HepG2 (cell line): ENCODE data around the gene ADM. TPM values are rescaled to one million over a fixed set of nuclear protein-coding genes. Genes with fewer than 3 reads are reported as not detected.
A peak's percentile ranks its signal among the peaks of the same experiment; 100 is the strongest.

ENCODE experiments used
- ATM ChIP-seq: fragments of 450-650 bp; IDR thresholded peaks from 2 replicates; pipeline ENCODE4 v1.7.1; 2017; ENCODE audit warnings: mild to moderate bottlenecking, borderline replicate concordance
- BRF2 ChIP-seq: sonication (generic); formaldehyde crosslinking; IDR thresholded peaks from 2 replicates; pipeline ENCODE4 v1.8.1; 2022; ENCODE audit warnings: mild to moderate bottlenecking, missing genetic modification reagents
- HNRNPUL1 ChIP-seq: fragments of 200-400 bp; formaldehyde crosslinking; IDR thresholded peaks from 2 replicates; pipeline ENCODE4 v1.6.1; 2017; ENCODE audit warnings: low read depth, mild to moderate bottlenecking, low read length, moderate library complexity
- KMT2B ChIP-seq: IDR thresholded peaks from 2 replicates; pipeline ENCODE4 v1.6.1; 2016; ENCODE audit warnings: missing genetic modification reagents, missing compliant biosample characterization
- MATR3 ChIP-seq: sonication (generic); formaldehyde crosslinking; IDR thresholded peaks from 2 replicates; pipeline ENCODE4 v1.4.0; 2020; ENCODE audit warnings: missing genetic modification reagents
- MED13 ChIP-seq: sonication (generic); formaldehyde crosslinking; IDR thresholded peaks from 2 replicates; pipeline ENCODE4 v1.5.0; 2020; ENCODE audit warnings: missing genetic modification reagents
- POLR2AphosphoS5 ChIP-seq: IDR thresholded peaks from 2 replicates; pipeline ENCODE4 v1.6.1; 2012; ENCODE audit warnings: low read depth, low read length
- RBFOX2 ChIP-seq: fragments of 200-400 bp; formaldehyde crosslinking; IDR thresholded peaks from 2 replicates; pipeline ENCODE4 v1.6.1; 2017; ENCODE audit warnings: low read depth, mild to moderate bottlenecking, low read length
- ZNF646 ChIP-seq: sonication (generic); formaldehyde crosslinking; IDR thresholded peaks from 2 replicates; pipeline ENCODE4 v1.9.0; 2021; ENCODE audit warnings: mild to moderate bottlenecking, missing genetic modification reagents
- ZNF7 ChIP-seq: IDR thresholded peaks from 2 replicates; pipeline ENCODE4 v1.6.1; 2016; ENCODE audit warnings: missing biosample characterization, missing genetic modification reagents
- ZSCAN31 ChIP-seq: sonication (generic); formaldehyde crosslinking; IDR thresholded peaks from 2 replicates; pipeline ENCODE4 v1.5.0; 2020; ENCODE audit warnings: low read depth, mild to moderate bottlenecking, missing genetic modification reagents
- polyA plus RNA-seq, 8 experiments: library from polyadenylated mRNA; depleted of rRNA in 3 of 8; stranded (reverse) in 7 of 8; unstranded in 1 of 8; fragments of >200 nt; fragmentation: Illumina TruSeq in 4 of 8; extraction: Trizol in 4 of 8; gene quantifications; 2 replicates each; pipeline versions ENCODE4 v1.2.1 to v1.2.3, GENCODE V29; 2011 to 2016; ENCODE audit warnings: low read depth in 4 of 8, missing spikeins in 1 of 8, mixed read lengths in 1 of 8; ENCODE audit not compliant: insufficient read depth in 1 of 8
- total RNA-seq, 5 experiments: library from RNA; depleted of rRNA; stranded (reverse); fragments of >200 nt; fragmentation: Illumina TruSeq; extraction: Trizol; gene quantifications; 2 replicates each; pipeline ENCODE4 v1.2.3, GENCODE V29; 2016; ENCODE audit warnings: low read depth in 1 of 5
- TF ChIP-seq, protein P1 (sequence below): sonication (generic); formaldehyde crosslinking; IDR thresholded peaks from 2 replicates; pipeline ENCODE4 v1.5.0; 2020; ENCODE audit warnings: mild to moderate bottlenecking, missing genetic modification reagents, borderline replicate concordance
- TF ChIP-seq, protein P2 (sequence below): sonication (generic); formaldehyde crosslinking; IDR thresholded peaks from 2 replicates; pipeline ENCODE4 v1.4.0; 2020; ENCODE audit warnings: missing genetic modification reagents, borderline replicate concordance
- TF ChIP-seq, protein P3 (sequence below): sonication (generic); formaldehyde crosslinking; IDR thresholded peaks from 2 replicates; pipeline ENCODE4 v1.8.1; 2023; ENCODE audit warnings: mild to moderate bottlenecking, missing genetic modification reagents

Gene ADM
- total and polyA plus RNA-seq, 2 of the 13 experiments (the other 11 are each of a cell fraction or from before 2014, with no cell fraction given) = 10.7 to 26.1 TPM

DNA sequence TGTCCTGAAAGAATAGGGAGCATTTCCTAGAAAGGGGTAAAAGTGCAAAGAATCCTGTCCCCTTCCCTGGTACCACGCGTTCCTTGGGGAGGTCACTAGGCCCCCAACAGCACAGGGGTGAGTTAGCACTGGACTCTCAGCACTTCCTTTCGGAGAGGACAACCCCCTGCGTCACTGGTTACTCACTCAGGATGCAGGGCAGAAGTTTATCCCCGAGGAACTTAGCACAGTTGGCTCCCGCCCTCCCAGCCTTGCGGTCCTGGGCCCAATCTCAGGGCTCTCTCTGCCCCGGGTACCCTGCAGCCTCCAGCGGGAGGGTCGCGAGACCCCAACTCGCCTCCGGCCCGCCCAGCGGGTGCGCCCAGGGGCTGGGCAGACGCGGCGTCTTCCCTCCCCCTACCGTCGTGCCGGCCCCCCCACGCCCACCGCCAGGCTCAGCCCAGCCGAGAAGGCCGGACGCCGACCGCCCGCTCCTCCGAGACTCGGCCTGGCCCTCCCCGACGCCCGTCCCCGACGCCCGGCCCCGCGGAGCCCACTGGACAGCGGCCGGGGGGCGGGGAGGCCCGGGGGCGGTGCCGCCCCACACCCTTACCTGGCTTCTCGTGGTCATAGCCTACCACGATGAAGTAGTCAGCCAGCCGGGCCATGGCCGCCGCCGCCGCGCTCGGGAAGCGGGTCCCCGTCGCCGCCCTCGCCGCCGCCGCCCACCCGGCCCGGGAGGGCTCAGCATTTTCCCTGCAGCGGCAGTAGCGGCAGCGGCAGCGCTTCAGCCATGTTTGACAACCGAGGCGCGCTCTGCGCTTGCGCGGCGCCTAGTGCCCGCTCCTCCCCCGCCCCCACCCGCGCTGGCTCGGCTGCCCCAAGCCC lies 11.2 kb upstream of the ADM start, which contains the start of gene SBF2 (continued):
- TF ChIP-seq KMT2B (CRISPR knock-in tag) (peak; percentile 37; the same call in 1 of the 2 replicates), HNRNPUL1 (no peak), MED13 (0 out of 2 replicates have a peak, but pooled peaks have one; percentile 28), BRF2 (CRISPR knock-in tag) (no peak), ZNF7 (CRISPR knock-in tag) (no peak), POLR2AphosphoS5 (peak; percentile 73), MATR3 (no peak), ATM (no peak), ZSCAN31 (CRISPR knock-in tag) (peak; percentile 61; the same call in 1 of the 2 replicates), ZNF646 (no peak), RBFOX2 (peak; percentile 88)
- TF ChIP-seq, protein P1, sequence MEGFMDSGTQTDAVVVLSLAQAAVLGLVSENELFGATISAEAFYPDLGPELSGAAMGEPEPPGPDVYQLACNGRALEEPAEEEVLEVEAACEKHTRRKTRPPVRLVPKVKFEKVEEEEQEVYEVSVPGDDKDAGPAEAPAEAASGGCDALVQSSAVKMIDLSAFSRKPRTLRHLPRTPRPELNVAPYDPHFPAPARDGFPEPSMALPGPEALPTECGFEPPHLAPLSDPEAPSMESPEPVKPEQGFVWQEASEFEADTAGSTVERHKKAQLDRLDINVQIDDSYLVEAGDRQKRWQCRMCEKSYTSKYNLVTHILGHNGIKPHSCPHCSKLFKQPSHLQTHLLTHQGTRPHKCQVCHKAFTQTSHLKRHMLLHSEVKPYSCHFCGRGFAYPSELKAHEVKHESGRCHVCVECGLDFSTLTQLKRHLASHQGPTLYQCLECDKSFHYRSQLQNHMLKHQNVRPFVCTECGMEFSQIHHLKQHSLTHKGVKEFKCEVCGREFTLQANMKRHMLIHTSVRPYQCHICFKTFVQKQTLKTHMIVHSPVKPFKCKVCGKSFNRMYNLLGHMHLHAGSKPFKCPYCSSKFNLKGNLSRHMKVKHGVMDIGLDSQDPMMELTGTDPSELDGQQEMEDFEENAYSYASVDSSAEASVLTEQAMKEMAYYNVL (CRISPR knock-in tag) = no peak
- TF ChIP-seq, protein P2, sequence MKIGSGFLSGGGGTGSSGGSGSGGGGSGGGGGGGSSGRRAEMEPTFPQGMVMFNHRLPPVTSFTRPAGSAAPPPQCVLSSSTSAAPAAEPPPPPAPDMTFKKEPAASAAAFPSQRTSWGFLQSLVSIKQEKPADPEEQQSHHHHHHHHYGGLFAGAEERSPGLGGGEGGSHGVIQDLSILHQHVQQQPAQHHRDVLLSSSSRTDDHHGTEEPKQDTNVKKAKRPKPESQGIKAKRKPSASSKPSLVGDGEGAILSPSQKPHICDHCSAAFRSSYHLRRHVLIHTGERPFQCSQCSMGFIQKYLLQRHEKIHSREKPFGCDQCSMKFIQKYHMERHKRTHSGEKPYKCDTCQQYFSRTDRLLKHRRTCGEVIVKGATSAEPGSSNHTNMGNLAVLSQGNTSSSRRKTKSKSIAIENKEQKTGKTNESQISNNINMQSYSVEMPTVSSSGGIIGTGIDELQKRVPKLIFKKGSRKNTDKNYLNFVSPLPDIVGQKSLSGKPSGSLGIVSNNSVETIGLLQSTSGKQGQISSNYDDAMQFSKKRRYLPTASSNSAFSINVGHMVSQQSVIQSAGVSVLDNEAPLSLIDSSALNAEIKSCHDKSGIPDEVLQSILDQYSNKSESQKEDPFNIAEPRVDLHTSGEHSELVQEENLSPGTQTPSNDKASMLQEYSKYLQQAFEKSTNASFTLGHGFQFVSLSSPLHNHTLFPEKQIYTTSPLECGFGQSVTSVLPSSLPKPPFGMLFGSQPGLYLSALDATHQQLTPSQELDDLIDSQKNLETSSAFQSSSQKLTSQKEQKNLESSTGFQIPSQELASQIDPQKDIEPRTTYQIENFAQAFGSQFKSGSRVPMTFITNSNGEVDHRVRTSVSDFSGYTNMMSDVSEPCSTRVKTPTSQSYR (CRISPR knock-in tag) = no peak
- TF ChIP-seq, protein P3, sequence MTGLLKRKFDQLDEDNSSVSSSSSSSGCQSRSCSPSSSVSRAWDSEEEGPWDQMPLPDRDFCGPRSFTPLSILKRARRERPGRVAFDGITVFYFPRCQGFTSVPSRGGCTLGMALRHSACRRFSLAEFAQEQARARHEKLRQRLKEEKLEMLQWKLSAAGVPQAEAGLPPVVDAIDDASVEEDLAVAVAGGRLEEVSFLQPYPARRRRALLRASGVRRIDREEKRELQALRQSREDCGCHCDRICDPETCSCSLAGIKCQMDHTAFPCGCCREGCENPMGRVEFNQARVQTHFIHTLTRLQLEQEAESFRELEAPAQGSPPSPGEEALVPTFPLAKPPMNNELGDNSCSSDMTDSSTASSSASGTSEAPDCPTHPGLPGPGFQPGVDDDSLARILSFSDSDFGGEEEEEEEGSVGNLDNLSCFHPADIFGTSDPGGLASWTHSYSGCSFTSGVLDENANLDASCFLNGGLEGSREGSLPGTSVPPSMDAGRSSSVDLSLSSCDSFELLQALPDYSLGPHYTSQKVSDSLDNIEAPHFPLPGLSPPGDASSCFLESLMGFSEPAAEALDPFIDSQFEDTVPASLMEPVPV (CRISPR knock-in tag) = 0 out of 2 replicates have a peak, but pooled peaks have one; percentile 60
